Spleen (tissue), 7 donors: ENCODE data around the gene EDN1.

ENCODE experiments used
- POLR2A ChIP-seq, 3 donors: fragments of 450-650 bp; IDR thresholded peaks; one replicate each; pipeline ENCODE4 v1.5.1; 2017; ENCODE audit warnings: antibody characterized with exemption in 3 of 3, mild to moderate bottlenecking in 1 of 3
- POLR2AphosphoS5 ChIP-seq, 3 donors: sonication (generic); formaldehyde crosslinking; IDR thresholded peaks; one replicate each; pipeline ENCODE4 v1.5.1; 2017; ENCODE audit warnings: antibody characterized with exemption in 3 of 3
- TF ChIP-seq, protein P1 (sequence below), 11 experiments: fragments of 200-600 bp in 7 of 11; fragments of 450-650 bp in 4 of 11; sonication (generic) in 4 of 11; IDR thresholded peaks in 8 of 11; conservative IDR thresholded peaks in 3 of 11; 1 replicate in 7 of 11; 2 replicates in 4 of 11; pipeline versions ENCODE4 v1.4.0 to v1.8.0; 2016 to 2021; ENCODE audit warnings: antibody characterized with exemption in 11 of 11, inconsistent platforms in 4 of 11, mild to moderate bottlenecking in 1 of 11
- donor health status: DM: no; HTN: no; CAD: no; lungs with moderate emphysema.
- donor health status: DM: no; HTN: no; CAD: no.
- donor health status: DM: no; HTN: no; CAD: no.

DNA sequence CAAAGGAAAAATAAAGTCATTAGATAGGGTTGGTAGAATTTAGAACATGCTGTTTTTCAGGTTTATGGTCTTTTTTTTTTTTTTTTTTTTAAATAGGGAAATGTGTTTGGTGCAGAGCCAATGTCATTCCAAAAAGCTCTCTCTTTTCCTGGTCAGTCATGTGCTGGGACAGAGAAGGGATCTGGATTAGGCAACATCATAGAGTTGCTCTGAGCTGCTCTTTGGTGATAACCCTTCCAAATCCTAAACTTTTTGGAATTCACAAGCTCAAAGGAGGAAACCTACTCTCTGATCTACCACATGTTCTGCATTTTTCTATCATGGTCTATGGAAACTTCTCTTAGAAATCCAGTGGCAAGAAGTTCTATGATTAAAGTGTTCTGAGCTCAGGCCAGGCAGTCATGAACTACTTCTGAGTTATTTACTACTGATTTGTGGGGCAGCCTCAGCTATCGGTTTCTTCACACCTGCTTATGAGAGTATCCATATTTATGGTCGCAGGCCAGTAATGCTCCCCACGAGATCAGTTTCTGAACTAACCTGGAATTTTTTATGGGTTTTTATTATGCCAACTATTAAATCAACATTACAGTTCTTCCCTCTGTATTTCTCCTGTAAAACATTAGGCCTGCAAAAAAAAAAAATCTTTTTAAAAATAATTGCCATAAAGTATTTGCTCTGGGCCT lies 4.8 kb downstream of the EDN1 start:
- TF ChIP-seq, protein P1, sequence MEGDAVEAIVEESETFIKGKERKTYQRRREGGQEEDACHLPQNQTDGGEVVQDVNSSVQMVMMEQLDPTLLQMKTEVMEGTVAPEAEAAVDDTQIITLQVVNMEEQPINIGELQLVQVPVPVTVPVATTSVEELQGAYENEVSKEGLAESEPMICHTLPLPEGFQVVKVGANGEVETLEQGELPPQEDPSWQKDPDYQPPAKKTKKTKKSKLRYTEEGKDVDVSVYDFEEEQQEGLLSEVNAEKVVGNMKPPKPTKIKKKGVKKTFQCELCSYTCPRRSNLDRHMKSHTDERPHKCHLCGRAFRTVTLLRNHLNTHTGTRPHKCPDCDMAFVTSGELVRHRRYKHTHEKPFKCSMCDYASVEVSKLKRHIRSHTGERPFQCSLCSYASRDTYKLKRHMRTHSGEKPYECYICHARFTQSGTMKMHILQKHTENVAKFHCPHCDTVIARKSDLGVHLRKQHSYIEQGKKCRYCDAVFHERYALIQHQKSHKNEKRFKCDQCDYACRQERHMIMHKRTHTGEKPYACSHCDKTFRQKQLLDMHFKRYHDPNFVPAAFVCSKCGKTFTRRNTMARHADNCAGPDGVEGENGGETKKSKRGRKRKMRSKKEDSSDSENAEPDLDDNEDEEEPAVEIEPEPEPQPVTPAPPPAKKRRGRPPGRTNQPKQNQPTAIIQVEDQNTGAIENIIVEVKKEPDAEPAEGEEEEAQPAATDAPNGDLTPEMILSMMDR (IDR thresholded peaks at IDR 0.05 in 8 of 11, conservative IDR thresholded peaks at IDR 0.05 in 3 of 11): no peak
- TF ChIP-seq POLR2AphosphoS5 (IDR thresholded peaks at IDR 0.05) (no peak), POLR2A (IDR thresholded peaks at IDR 0.05) (no peak)
